ACHN (cell line): ENCODE results near the gene GNPAT.

Source experiments
- DNase-seq: peaks from one replicate; pipeline ENCODE4 v3.0.0-alpha.2; 2015
- in situ Hi-C: cut with HindIII; loops from 2 replicates; pipeline ENCODE4 v1.10.0; 2017; ENCODE audit warnings: low sequenced_read_pairs, low pct_ligation_motif_present, low pct_unique_long_range_greater_than_20kb

GNPAT gene

GRCh38 chr1:231240883-231241735, at the start of gene GNPAT:
GNPAT (plus strand) TSS chr1:231241212; CDS start chr1:231241379, 167 bp downstream.
- peak; percentile 89 for DNase-seq
- in situ Hi-C loops = no loop called here

DNA sequence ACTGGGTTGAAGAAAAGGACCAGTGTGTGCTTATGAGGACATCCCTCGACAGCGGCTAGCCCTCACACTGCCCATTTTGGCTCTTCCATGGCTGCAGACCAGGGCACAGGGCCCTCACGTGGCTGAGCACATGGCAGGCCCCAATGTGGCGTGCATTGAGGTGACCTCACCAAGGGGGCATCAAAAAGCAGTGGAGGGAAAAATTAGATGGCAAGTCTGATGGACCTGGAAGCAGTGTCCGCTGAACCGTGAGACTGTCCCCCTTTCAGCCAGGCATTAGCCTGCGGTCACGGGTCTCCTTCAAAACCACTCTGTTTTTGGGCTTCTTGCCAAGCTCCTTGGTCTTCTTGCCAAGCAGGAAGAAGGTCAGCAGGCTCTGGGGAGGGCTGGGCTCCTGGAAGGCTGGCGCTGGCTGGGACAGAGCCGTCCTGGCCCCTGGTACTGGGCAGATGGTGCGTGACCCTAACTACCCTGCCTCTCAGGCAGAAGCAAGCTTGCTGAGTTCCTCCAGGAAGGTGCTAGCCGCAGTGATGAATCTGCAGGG, 48.3 kb upstream of the GNPAT start:
- in situ Hi-C loops = no loop called here
- peak; percentile 96 for DNase-seq

- in situ Hi-C loops = no loop called here
These were observed 47.2 kb upstream of the GNPAT start for GRCh38 chr1:231193710-231194340.

DNA sequence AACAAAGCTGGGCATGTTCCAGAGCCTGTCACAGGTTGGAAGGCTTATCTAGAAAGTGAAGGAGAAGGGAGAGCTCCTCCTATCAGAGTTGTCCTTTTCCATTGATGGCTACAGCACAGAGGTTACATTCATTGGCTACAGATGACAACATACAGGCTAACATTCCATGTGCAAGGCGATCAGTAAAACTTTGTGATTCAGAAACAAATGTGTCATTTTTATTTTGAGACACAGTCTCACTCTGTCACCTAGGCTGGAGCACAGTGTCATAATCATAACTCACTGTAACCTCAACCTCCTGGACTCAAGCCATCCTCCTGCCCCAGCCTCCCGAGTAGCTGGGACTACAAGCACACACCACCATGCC, 46.6 kb upstream of the GNPAT start:
- in situ Hi-C loops = no loop called here

More at GRCh38 chr1:231193710-231194340, 47.2 kb upstream of the GNPAT start:
- peak; percentile 19 for DNase-seq

DNA sequence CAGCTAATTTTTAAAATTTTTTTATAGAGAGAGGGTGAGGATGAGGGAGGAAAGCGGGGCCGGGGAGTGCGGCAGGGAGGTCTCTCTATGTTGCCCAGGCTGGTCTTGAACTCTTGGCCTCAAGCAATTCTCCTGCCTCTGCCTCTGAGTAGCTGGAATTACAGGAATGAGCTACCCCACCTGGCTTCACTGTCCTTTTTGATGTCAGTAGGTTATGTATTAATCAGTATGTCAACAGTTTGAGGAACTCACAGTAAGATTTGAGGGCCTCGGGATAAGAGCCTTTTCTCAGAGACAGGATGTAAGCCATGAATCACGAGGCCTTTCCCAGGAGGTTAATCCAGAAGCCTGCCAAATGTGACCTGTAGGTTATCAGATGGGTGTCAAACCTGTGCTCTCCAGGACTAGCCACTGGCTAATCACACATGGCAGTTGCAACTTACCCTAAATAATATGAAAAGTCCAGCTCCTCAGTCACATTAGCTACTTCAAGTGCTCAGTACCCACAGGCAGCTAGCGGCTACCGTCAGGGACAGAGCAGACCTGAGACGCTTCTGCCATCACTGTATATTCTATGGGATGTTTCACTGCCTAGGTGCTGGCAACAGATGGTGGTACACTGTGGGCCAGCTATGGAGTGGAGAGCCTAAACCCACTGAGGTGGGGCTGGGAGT, 46.0 kb upstream of the GNPAT start:
- in situ Hi-C loops = no loop called here

More for the DNA sequence above, 46.6 kb upstream of the GNPAT start:
- peak; percentile 9 for DNase-seq

DNA sequence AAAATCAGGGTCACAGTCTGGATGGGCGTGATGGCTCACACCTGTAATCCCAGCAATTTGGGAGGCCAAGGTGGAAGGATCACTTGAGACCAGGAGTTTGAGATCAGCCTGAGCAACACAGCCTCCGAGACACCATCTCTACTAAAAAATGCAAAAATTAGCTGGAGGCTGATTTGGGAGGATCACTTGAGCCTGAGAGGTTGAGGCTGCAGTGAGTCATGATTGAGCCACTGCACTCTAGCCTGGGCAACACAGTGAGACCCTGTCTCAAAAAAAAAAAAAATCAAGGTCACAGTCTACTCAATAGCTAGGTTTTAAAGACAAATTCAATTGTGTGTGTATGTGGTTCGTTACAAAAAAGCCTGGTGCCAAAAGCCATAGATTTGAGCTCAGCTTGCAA, 44.7 kb upstream of the GNPAT start:
- in situ Hi-C loops = no loop called here
- no peak for DNase-seq

More for the DNA sequence above, 46.0 kb upstream of the GNPAT start:
- DNase-seq = peak; percentile 85

DNA sequence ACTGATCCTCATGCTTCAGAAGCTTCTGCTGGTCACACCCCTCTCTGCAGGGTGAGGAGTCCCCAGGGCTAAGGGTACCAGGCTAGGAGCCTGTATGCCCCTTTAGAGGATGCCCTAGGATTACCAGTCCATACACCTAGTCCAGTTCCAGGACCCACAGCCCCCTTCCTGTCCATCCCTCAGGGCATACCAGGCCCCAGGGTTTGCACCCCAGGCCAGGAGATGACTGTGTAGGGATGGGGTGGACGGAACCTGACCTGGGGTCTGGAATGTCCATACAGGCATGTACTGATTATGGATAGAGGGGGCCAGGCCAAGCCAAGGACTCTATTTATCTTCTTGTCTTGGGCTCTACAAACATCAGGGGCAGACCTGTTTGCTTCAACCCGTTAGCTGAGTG, 44.3 kb upstream of the GNPAT start:
- in situ Hi-C loops = no loop called here
- no peak for DNase-seq

GRCh38 chr1:231199868-231200267, 41.1 kb upstream of the GNPAT start:
- DNase-seq = no peak
- in situ Hi-C loops = loop anchor here (25.0 kb wide), 1 partner anchor 288 kb away; no protein-coding TSS in a partner anchor

- in situ Hi-C loops = loop anchor here (25.0 kb wide), 1 partner anchor 288 kb away; no protein-coding TSS in a partner anchor
- no peak for DNase-seq
These were observed 40.5 kb upstream of the GNPAT start for GRCh38 chr1:231200388-231201031.

- in situ Hi-C loops = loop anchor here (25.0 kb wide), 1 partner anchor 289 kb away; no protein-coding TSS in a partner anchor
- DNase-seq = no peak
These were observed 39.5 kb upstream of the GNPAT start for GRCh38 chr1:231201375-231201978.

DNA sequence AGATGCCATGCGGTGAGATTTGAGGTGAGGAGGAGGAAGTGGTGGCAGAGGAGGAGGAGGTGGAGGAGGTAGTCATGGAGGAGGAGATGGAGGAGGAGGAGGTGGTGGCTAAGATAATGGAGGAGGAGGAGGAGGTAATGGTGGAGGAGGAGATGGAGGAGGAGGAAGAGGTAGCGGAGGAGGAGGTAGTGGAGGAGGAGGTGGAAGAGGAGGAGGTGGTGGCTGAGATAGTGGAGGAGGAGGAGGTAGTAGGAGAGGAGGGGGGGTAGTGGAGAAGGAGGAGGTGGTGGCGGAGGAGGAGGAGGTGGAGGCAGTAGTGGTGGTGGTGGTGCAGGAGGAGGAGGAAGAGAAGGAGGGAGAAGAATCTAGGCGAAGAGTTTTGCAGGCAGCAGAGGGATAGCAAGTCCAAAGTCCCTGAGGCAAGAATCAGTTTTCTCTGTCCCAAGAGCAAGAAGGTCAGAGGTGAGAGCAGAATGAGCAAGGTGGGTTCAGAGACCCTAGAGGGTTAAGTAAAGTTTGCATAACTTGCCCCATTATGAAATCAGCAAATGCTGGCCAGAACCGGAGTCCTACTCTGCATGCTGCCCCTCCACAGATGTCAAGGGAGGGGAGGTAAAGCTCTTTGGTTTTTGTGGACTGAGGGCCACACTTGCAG, 38.9 kb upstream of the GNPAT start:
- no peak for DNase-seq
- in situ Hi-C loops = loop anchor here (25.0 kb wide), 1 partner anchor 290 kb away; no protein-coding TSS in a partner anchor

- DNase-seq = no peak
- in situ Hi-C loops = loop anchor here (25.0 kb wide), 1 partner anchor 291 kb away; no protein-coding TSS in a partner anchor
These were observed 37.6 kb upstream of the GNPAT start for GRCh38 chr1:231203259-231204057.

GRCh38 chr1:231206856-231207255, 34.2 kb upstream of the GNPAT start:
- in situ Hi-C loops = loop anchor here (25.0 kb wide), 1 partner anchor 295 kb away; no protein-coding TSS in a partner anchor
- no peak for DNase-seq

GRCh38 chr1:231207437-231207836, 33.6 kb upstream of the GNPAT start:
- in situ Hi-C loops = loop anchor here (25.0 kb wide), 1 partner anchor 295 kb away; no protein-coding TSS in a partner anchor
- DNase-seq = no peak

- in situ Hi-C loops = loop anchor here (25.0 kb wide), 1 partner anchor 297 kb away; no protein-coding TSS in a partner anchor
- no peak for DNase-seq
These were observed 32.0 kb upstream of the GNPAT start for GRCh38 chr1:231208980-231209379.

- DNase-seq = no peak
- in situ Hi-C loops = loop anchor here (25.0 kb wide), 1 partner anchor 297 kb away; no protein-coding TSS in a partner anchor
These were observed 31.5 kb upstream of the GNPAT start for GRCh38 chr1:231209531-231209930.
